HepG2 (cell line): ENCODE measurements around the gene FAM171A2. TPM values are rescaled to one million over a fixed set of nuclear protein-coding genes. Genes with fewer than 3 reads are reported as not detected.

Experiments
- ATAC-seq: fragments of 200-7000 bp; cut with Tn5 transposase; 3 replicates; pipeline ENCODE4 v1.9.1; 2020; ENCODE audit warnings: mild to moderate bottlenecking, moderate library complexity
- BruUV-seq: library from RNA; stranded (reverse); fragments of 400-500 nt; replicated peaks from 2 replicates; lab custom pipeline; 2021; lab: Mats Ljungman, UMichigan
- CTCF ChIA-PET: fragments of 300-600 bp; formaldehyde crosslinking; extraction: SDS; loops from one replicate; lab custom pipeline; 2021; ENCODE audit warnings: low total read pairs, inconsistent platforms, low intra/inter-chr PET ratio; lab: Yijun Ruan, JAX
- POLR2A ChIA-PET: fragments of 350-600 bp; sonication (Branson Sonifier 250); formaldehyde crosslinking; loops from one replicate; lab custom pipeline; 2020; ENCODE audit warnings: antibody characterized with exemption, inconsistent platforms; lab: Yijun Ruan, JAX
- DNase-seq: peaks from one replicate; pipeline ENCODE4 v3.0.0-alpha.2; 2015; ENCODE audit warnings: low spot score
- FAIRE-seq: peaks from 3 replicates; lab custom pipeline; 2011; peaks lifted over from hg19 to GRCh38; lab: Jason Lieb, UNC
- H2AFZ ChIP-seq: one replicate; pipeline ENCODE4 v1.6.1; 2011; ENCODE audit warnings: low read length, inconsistent platforms
- H3K27ac ChIP-seq: fragments of 300-600 bp; 3 replicates; pipeline ENCODE4 v1.8.0; 2011; ENCODE audit warnings: mixed run types, mild to moderate bottlenecking, mixed read lengths, low read length, inconsistent platforms; ENCODE audit not compliant: insufficient read depth; ENCODE audit errors: extremely low read length
- H3K27me3 ChIP-seq, 2 experiments: fragments of 200-600 bp in 1 of 2; 2 replicates in 1 of 2; 3 replicates in 1 of 2; pipeline versions ENCODE4 v1.6.0 to v1.8.0; 2011; ENCODE audit warnings: low read length in 2 of 2, mild to moderate bottlenecking in 2 of 2, moderate library complexity in 2 of 2, inconsistent platforms in 1 of 2; ENCODE audit not compliant: insufficient read depth in 2 of 2, control insufficient read depth in 1 of 2
- H3K36me3 ChIP-seq, 2 experiments: fragments of 200-600 bp in 1 of 2; replicated peaks in 1 of 2; 2 replicates in 1 of 2; 3 replicates in 1 of 2; pipeline versions ENCODE4 v1.5.1 to v1.8.0; 2011; ENCODE audit warnings: low read length in 2 of 2, inconsistent platforms in 1 of 2; ENCODE audit not compliant: insufficient read depth in 2 of 2, control insufficient read depth in 1 of 2
- H3K4me1 ChIP-seq: 2 replicates; pipeline ENCODE4 v1.5.1; 2012; ENCODE audit warnings: low read length, inconsistent platforms; ENCODE audit not compliant: insufficient read depth
- H3K4me2 ChIP-seq: 2 replicates; pipeline ENCODE4 v1.6.0; 2011; ENCODE audit warnings: low read depth, low read length, inconsistent platforms
- H3K4me3 ChIP-seq, 3 experiments: fragments of 200-600 bp in 1 of 3; sonication (generic), shearing (Covaris generic) in 1 of 3; replicated peaks in 1 of 3; 2 replicates each; pipeline ENCODE4 v1.5.1; 2011 to 2016; ENCODE audit warnings: low read length in 3 of 3, inconsistent platforms in 2 of 3, low read depth in 2 of 3, mild to moderate bottlenecking in 2 of 3, control low read depth in 1 of 3, mixed read lengths in 1 of 3; ENCODE audit not compliant: insufficient read depth in 1 of 3
- H3K79me2 ChIP-seq: one replicate; pipeline ENCODE4 v1.6.1; 2011; ENCODE audit warnings: low read length, inconsistent platforms; ENCODE audit not compliant: insufficient read depth
- H3K9ac ChIP-seq: 2 replicates; pipeline ENCODE4 v1.6.0; 2011; ENCODE audit warnings: mild to moderate bottlenecking, low read depth, low read length, inconsistent platforms; ENCODE audit not compliant: insufficient read depth
- H3K9me3 ChIP-seq: 2 replicates; pipeline ENCODE4 v1.5.1; 2012; ENCODE audit warnings: mild to moderate bottlenecking, low read length
- H4K20me1 ChIP-seq: 2 replicates; pipeline ENCODE4 v1.6.0; 2011; ENCODE audit warnings: inconsistent platforms, mild to moderate bottlenecking, low read length, moderate library complexity; ENCODE audit not compliant: insufficient read depth
- ATAD3A ChIP-seq: sonication (generic); formaldehyde crosslinking; IDR thresholded peaks from 2 replicates; pipeline ENCODE4 v1.4.0; 2020; ENCODE audit warnings: missing genetic modification reagents
- ETV6 ChIP-seq: sonication (generic); formaldehyde crosslinking; conservative IDR thresholded peaks from 2 replicates; pipeline ENCODE4 v1.4.0; 2020; ENCODE audit warnings: missing genetic modification reagents
- HMGA1 ChIP-seq: sonication (generic); formaldehyde crosslinking; conservative IDR thresholded peaks from 2 replicates; pipeline ENCODE4 v1.4.0; 2020; ENCODE audit warnings: missing genetic modification reagents
- HNRNPL ChIP-seq: fragments of 200-400 bp; formaldehyde crosslinking; IDR thresholded peaks from 2 replicates; pipeline ENCODE4 v1.6.1; 2017; ENCODE audit warnings: mild to moderate bottlenecking, low read depth, low read length
- RFX1 ChIP-seq: fragments of 450-650 bp; IDR thresholded peaks from 2 replicates; pipeline ENCODE4 v1.6.1; 2017
- RFXANK ChIP-seq: IDR thresholded peaks from 2 replicates; pipeline ENCODE4 v1.6.1; 2016
- SPEN ChIP-seq: sonication (generic); formaldehyde crosslinking; IDR thresholded peaks from 2 replicates; pipeline ENCODE4 v1.5.1; 2020; ENCODE audit warnings: low read depth, mild to moderate bottlenecking, missing genetic modification reagents
- WGBS: methylation state at CpG from one replicate; pipeline ENCODE4 v1.1.6; 2017; ENCODE audit warnings: low lambda C conversion rate; 5-methylcytosine and 5-hydroxymethylcytosine counted together
- in situ Hi-C: cut with HindIII; loops from 2 replicates; pipeline ENCODE4 v1.10.0; 2017; ENCODE audit warnings: low pct_unique_long_range_greater_than_20kb; ENCODE audit not compliant: extremely low pct_ligation_motif_present
- intact Hi-C: fragments of 100-400 bp; cut with micrococcal nuclease; formaldehyde crosslinking; loops from one replicate; pipeline ENCODE4 v1.10.0; 2022; ENCODE audit not compliant: unreplicated experiment
- polyA plus RNA-seq, 8 experiments: library from polyadenylated mRNA; depleted of rRNA in 3 of 8; stranded (reverse) in 7 of 8; unstranded in 1 of 8; fragments of >200 nt; fragmentation: Illumina TruSeq in 4 of 8; extraction: Trizol in 4 of 8; gene quantifications; 2 replicates each; pipeline versions ENCODE4 v1.2.1 to v1.2.3, GENCODE V29; 2011 to 2016; ENCODE audit warnings: low read depth in 4 of 8, missing spikeins in 1 of 8, mixed read lengths in 1 of 8; ENCODE audit not compliant: insufficient read depth in 1 of 8
- total RNA-seq, 5 experiments: library from RNA; depleted of rRNA; stranded (reverse); fragments of >200 nt; fragmentation: Illumina TruSeq; extraction: Trizol; gene quantifications; 2 replicates each; pipeline ENCODE4 v1.2.3, GENCODE V29; 2016; ENCODE audit warnings: low read depth in 1 of 5
- TF ChIP-seq, protein P1 (sequence below): sonication (generic); formaldehyde crosslinking; IDR thresholded peaks from 2 replicates; pipeline ENCODE4 v1.8.0; 2022; ENCODE audit warnings: mild to moderate bottlenecking, missing genetic modification reagents, moderate library complexity
- TF ChIP-seq, protein P2 (sequence below): sonication (generic); formaldehyde crosslinking; IDR thresholded peaks from 2 replicates; pipeline ENCODE4 v1.5.0; 2020; ENCODE audit warnings: missing genetic modification reagents

Gene FAM171A2
- total and polyA plus RNA-seq, 2 of the 13 experiments (the other 11 are each of a cell fraction or from before 2014, with no cell fraction given): 1.8 to 3.6 TPM

DNA sequence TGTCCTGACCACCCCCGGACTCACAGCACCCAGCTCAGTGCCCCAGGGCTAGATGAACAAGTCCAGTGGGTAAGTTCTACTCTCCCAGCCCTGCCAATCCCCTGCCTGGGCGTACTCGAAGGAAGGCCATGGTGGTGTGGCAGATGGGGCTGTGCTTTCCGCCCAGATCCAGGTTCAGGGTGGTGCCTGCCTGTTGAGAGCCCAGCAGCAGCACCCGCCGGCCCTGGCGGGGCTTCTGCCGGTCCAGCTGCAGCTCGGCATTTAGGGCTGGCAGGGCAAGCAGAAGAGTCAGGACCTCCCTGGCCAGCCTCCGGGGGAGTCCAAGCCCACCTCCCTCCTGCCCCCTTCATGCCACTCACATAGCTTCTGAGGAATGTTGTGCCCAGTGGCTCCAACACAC lies 16.2 kb upstream of the FAM171A2 start:
- 39% methylated on average over 3 of the region's 10 CpGs for WGBS
- Histone ChIP-seq H3K36me3 (no peaks in the 10 kb centered on the region), H3K4me1 (peaks cover 26% of the 10 kb centered on the region), H3K27me3 (peaks cover 18 to 63% of the 10 kb centered on the region in 2 experiments), H4K20me1 (no peaks in the 10 kb centered on the region; the same call in 1 of the 2 replicates), H3K9me3 (no peaks in the 10 kb centered on the region), H3K4me2 (no peak overlapping the region), H2AFZ (no peak overlapping the region), H3K27ac (no peak overlapping the region), H3K79me2 (no peaks in the 10 kb centered on the region), H3K9ac (no peak overlapping the region), H3K4me3 (no peak overlapping the region)
- intact Hi-C loops (no loop called here), in situ Hi-C loops (no loop called here)
- no TSS peak for BruUV-seq
- ATAC-seq (no peak), DNase-seq (no peak), FAIRE-seq (no peak)
- POLR2A ChIA-PET: no interaction called here
- CTCF ChIA-PET: no interaction called here
- no peak for TF ChIP-seq RFX1
- TF ChIP-seq, protein P1, sequence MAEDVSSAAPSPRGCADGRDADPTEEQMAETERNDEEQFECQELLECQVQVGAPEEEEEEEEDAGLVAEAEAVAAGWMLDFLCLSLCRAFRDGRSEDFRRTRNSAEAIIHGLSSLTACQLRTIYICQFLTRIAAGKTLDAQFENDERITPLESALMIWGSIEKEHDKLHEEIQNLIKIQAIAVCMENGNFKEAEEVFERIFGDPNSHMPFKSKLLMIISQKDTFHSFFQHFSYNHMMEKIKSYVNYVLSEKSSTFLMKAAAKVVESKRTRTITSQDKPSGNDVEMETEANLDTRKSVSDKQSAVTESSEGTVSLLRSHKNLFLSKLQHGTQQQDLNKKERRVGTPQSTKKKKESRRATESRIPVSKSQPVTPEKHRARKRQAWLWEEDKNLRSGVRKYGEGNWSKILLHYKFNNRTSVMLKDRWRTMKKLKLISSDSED (CRISPR knock-in tag): no peak
- no peak for TF ChIP-seq RFXANK (CRISPR knock-in tag)
- TF ChIP-seq, protein P2, sequence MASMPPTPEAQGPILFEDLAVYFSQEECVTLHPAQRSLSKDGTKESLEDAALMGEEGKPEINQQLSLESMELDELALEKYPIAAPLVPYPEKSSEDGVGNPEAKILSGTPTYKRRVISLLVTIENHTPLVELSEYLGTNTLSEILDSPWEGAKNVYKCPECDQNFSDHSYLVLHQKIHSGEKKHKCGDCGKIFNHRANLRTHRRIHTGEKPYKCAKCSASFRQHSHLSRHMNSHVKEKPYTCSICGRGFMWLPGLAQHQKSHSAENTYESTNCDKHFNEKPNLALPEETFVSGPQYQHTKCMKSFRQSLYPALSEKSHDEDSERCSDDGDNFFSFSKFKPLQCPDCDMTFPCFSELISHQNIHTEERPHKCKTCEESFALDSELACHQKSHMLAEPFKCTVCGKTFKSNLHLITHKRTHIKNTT (CRISPR knock-in tag): no peak
- TF ChIP-seq ETV6: no peak
- no peak for TF ChIP-seq ATAD3A (CRISPR knock-in tag)
- TF ChIP-seq SPEN (CRISPR knock-in tag): no peak
- TF ChIP-seq HMGA1 (CRISPR knock-in tag): no peak
- no peak for TF ChIP-seq HNRNPL
